Tibial artery (tissue), 4 donors: ENCODE measurements around the gene CPZ.
A peak's percentile ranks its signal among the peaks of the same experiment; 100 is the strongest.

ENCODE experiments used
- DNase-seq, 2 donors: peaks; one replicate each; pipeline ENCODE4 v3.0.0-alpha.2; 2019
- H3K27ac ChIP-seq, 2 donors: fragments of 200-600 bp; sonication (generic) in 1 of 2; 1 replicate in 1 of 2; 2 replicates in 1 of 2; pipeline ENCODE4 v1.5.1; 2018 to 2019; ENCODE audit warnings: mild to moderate bottlenecking in 1 of 2
- H3K27me3 ChIP-seq, 2 donors: fragments of 200-600 bp; sonication (generic) in 1 of 2; one replicate each; pipeline versions ENCODE4 v1.5.1 to v1.6.0; 2016 to 2019
- H3K36me3 ChIP-seq, 3 donors: fragments of 200-600 bp; sonication (generic) in 2 of 3; one replicate each; pipeline ENCODE4 v1.5.1; 2016 to 2019; ENCODE audit warnings: mild to moderate bottlenecking in 2 of 3
- H3K4me1 ChIP-seq, 4 donors: fragments of 200-600 bp; sonication (generic) in 2 of 4; 1 replicate in 3 of 4; 2 replicates in 1 of 4; pipeline ENCODE4 v1.5.1; 2016 to 2019
- H3K4me3 ChIP-seq, 2 donors: fragments of 200-600 bp; sonication (generic) in 1 of 2; 1 replicate in 1 of 2; 2 replicates in 1 of 2; pipeline ENCODE4 v1.5.1; 2018 to 2019; ENCODE audit warnings: mild to moderate bottlenecking in 2 of 2
- H3K9me3 ChIP-seq, 3 donors: fragments of 200-600 bp; sonication (generic) in 1 of 3; one replicate each; pipeline ENCODE4 v1.5.1; 2016 to 2019
- intact Hi-C: fragments of 100-400 bp; cut with DNase I; formaldehyde crosslinking; loops from one replicate; pipeline ENCODE4 v1.15.0; 2023; ENCODE audit warnings: low total_unique reads
- TF ChIP-seq, protein P1 (sequence below), 2 experiments: fragments of 200-600 bp in 1 of 2; fragments of 450-650 bp in 1 of 2; IDR thresholded peaks; one replicate each; pipeline ENCODE4 v1.5.1; 2017 to 2019; ENCODE audit warnings: antibody characterized with exemption in 2 of 2, mild to moderate bottlenecking in 1 of 2, moderate library complexity in 1 of 2

Gene CPZ

DNA sequence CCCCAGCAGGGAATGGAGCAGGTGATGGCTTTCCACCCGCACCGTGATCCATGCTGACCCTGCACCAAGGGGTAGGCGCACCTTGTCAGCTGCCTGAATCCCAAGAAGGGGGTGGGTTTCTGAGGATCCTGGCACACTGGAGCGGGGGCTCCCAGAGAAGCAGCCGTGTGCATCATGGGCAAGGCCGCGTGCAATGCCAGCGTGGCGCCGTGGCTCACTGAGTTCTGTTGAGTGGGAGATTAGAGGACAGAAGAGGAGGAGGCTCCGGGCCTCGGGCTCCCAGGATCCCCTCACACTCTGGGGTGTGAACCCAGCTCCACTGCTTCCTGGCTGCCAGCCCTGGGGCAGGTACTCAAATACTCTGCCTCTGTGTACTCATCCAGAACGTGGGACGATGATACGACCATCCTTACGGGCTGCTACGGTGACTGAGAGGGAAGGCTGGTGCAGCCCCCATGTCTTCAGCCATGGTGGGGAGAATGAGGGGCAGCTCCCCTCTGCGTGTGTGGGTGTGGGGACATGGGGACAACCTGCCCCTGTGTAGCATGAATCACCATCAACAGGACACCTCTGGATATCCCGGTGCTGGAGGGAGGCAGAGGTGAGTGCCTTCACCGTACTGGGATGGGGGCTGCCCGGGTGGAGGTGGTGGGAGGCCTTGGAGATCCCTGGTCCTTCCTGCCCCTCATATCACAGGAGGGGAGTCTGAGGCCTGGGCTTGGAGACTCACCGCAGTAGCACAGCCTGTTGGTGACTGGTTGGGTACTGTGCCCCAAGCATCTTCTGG lies 52.6 kb downstream of the CPZ start:
- intact Hi-C loops = no loop called here
- no peak overlapping the region for H3K27ac ChIP-seq
- no peaks in the 10 kb centered on the region for H3K9me3 ChIP-seq
- no peak overlapping the region for H3K4me3 ChIP-seq
- H3K36me3 ChIP-seq = no peaks in the 10 kb centered on the region
- H3K4me1 ChIP-seq = no peaks in the 10 kb centered on the region
- TF ChIP-seq, protein P1, sequence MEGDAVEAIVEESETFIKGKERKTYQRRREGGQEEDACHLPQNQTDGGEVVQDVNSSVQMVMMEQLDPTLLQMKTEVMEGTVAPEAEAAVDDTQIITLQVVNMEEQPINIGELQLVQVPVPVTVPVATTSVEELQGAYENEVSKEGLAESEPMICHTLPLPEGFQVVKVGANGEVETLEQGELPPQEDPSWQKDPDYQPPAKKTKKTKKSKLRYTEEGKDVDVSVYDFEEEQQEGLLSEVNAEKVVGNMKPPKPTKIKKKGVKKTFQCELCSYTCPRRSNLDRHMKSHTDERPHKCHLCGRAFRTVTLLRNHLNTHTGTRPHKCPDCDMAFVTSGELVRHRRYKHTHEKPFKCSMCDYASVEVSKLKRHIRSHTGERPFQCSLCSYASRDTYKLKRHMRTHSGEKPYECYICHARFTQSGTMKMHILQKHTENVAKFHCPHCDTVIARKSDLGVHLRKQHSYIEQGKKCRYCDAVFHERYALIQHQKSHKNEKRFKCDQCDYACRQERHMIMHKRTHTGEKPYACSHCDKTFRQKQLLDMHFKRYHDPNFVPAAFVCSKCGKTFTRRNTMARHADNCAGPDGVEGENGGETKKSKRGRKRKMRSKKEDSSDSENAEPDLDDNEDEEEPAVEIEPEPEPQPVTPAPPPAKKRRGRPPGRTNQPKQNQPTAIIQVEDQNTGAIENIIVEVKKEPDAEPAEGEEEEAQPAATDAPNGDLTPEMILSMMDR (IDR thresholded peaks at IDR 0.05) = no peak
- peak in 1 of 2 donors; percentile 44 for DNase-seq
- H3K27me3 ChIP-seq = peaks cover 0 to 35% of the 10 kb centered on the region in 2 donors

DNA sequence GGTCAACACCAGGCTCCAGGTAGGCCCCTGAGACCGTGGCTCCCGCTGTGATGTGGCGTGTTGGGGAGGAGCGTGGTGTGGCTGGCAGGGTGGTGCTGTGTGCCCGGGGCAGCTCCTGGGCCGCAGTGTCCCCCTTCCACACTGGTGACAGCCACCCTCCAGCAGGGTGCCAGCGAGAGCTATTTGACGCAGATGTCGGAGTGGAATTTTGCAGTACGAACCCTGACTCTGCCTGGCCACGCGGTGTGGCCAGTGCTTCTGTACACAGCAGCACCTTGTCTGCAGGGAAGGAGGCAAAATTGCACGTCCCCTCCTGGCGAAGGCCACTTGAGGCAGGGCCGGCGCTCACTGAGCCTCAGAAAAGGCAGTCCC lies 53.2 kb downstream of the CPZ start:
- Histone ChIP-seq H3K4me3 (no peak overlapping the region), H3K27me3 (peaks cover 0 to 39% of the 10 kb centered on the region in 2 donors), H3K27ac (no peak overlapping the region), H3K36me3 (no peaks in the 10 kb centered on the region), H3K4me1 (no peaks in the 10 kb centered on the region), H3K9me3 (no peaks in the 10 kb centered on the region)
- DNase-seq = no peak
- intact Hi-C loops = no loop called here
- TF ChIP-seq, protein P1 (IDR thresholded peaks at IDR 0.05) = no peak

DNA sequence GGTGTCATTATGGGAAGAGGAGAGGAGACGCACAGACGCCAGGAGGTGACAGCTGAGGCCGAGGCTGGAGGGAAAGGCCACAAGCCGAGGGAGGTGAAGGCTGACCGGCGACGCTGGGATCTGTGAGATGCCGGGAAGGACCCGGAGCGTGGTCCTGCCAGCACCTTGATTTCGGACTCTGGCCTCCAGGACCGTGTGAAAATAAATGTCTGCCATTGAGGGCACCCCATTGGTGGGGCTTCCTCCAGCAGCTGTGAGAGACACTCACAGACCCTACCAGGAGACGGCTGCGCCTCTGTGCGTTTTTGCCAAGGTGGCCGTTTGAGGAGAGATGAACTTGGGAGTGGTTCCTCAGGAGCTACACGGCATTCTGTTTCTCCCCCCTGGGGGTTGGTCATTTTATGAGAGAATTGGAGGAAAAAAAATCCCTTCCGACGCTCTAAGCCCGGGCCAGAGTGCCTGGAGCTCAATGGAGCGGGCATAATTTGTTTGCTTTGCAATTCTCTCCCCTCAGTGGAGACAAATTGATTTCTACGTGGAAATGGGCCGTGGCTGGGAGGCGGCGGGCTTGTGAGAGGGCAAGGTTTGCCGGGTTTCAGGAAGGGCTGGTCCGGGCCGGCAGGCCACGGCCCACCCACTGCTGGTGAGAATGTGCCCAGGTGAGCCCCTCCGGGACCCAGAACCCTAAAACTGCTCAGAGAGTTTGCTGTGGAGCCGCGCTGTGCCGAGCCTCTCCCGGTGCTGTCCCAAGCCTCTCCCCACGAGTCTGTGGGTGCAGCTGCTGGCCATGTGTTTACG lies 53.9 kb downstream of the CPZ start:
- intact Hi-C loops = no loop called here
- peak in 1 of 2 donors; percentile 33 for DNase-seq
- Histone ChIP-seq H3K27me3 (peaks cover 0 to 42% of the 10 kb centered on the region in 2 donors), H3K36me3 (no peaks in the 10 kb centered on the region), H3K4me1 (no peaks in the 10 kb centered on the region), H3K4me3 (no peak overlapping the region), H3K27ac (no peak overlapping the region), H3K9me3 (no peaks in the 10 kb centered on the region)
- TF ChIP-seq, protein P1 (IDR thresholded peaks at IDR 0.05) = no peak

DNA sequence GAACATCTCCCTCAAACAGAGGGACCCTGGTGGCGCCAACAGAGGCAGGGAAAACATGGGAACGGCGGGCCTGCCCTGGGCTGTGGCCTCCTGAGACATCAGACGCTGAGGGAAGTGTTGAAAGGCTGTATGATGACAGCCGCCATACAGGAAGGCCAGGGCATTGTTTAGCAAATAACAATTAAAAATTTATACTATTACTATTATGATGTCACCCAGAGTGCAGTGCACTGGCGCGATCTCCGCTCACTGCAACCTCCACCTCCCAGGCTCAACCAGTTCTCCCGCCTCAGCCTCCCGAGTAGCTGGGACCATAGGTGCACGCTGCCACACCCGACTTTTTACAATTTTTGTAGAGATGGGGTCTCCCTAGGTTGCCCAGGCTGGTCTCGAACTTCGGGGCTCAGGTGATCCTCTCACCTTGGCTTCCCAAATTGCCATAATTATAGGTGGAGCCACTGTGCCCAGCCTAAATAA lies 54.6 kb downstream of the CPZ start:
- no peaks in the 10 kb centered on the region for H3K9me3 ChIP-seq
- H3K36me3 ChIP-seq = no peaks in the 10 kb centered on the region
- H3K27me3 ChIP-seq = peaks cover 0 to 49% of the 10 kb centered on the region in 2 donors
- H3K4me1 ChIP-seq = no peaks in the 10 kb centered on the region
- no peak overlapping the region for H3K4me3 ChIP-seq
- DNase-seq = no peak
- TF ChIP-seq, protein P1 (IDR thresholded peaks at IDR 0.05) = no peak
- intact Hi-C loops = no loop called here
- H3K27ac ChIP-seq = no peak overlapping the region

DNA sequence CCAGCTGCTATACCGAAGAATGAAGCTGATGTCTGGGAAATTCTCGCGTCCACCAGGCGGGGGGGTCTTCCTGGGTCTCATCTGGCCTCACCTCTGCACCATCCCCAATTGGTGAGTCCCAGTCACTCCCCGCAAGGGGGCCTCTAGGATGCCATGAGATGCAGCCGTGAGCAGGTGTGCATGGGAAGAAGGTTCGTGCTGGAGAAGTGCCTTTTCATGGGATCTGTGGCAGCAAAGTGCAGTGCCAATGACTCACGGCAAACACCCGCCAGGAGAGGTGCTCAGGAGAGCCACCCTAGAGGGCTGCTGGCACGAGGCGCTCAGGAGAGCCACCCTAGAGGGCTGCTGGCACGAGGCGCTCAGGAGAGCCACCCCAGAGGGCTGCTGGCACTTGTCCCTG lies 55.1 kb downstream of the CPZ start:
- Histone ChIP-seq H3K27me3 (peaks cover 0 to 54% of the 10 kb centered on the region in 2 donors), H3K27ac (no peak overlapping the region), H3K4me1 (no peaks in the 10 kb centered on the region), H3K4me3 (no peak overlapping the region), H3K36me3 (no peaks in the 10 kb centered on the region), H3K9me3 (no peaks in the 10 kb centered on the region)
- peak in 1 of 2 donors; percentile 50 for DNase-seq
- intact Hi-C loops = no loop called here
- TF ChIP-seq, protein P1 (IDR thresholded peaks at IDR 0.05) = no peak
